Lower leg skin (tissue), 4 donors: Measurements from ENCODE around the gene NLRP6. TPM values are rescaled to one million over a fixed set of nuclear protein-coding genes. Genes with fewer than 3 reads are reported as not detected.

ENCODE experiments used
- DNase-seq, 2 donors: peaks; one replicate each; pipeline ENCODE4 v3.0.0-alpha.2; 2019; ENCODE audit warnings: low spot score in 2 of 2
- H3K4me3 ChIP-seq: fragments of 200-600 bp; sonication (generic); 2 replicates; pipeline ENCODE4 v1.5.1; 2017; ENCODE audit warnings: mild to moderate bottlenecking, low read depth; ENCODE audit not compliant: poor library complexity, severe bottlenecking
- CTCF ChIP-seq, 3 donors: fragments of 450-650 bp; IDR thresholded peaks; one replicate each; pipeline ENCODE4 v1.5.1; 2016; ENCODE audit warnings: antibody characterized with exemption in 3 of 3, mild to moderate bottlenecking in 3 of 3, moderate library complexity in 2 of 3
- POLR2A ChIP-seq, 2 donors: fragments of 450-650 bp; IDR thresholded peaks; one replicate each; pipeline ENCODE4 v1.6.1; 2016 to 2017; ENCODE audit warnings: antibody characterized with exemption in 2 of 2, mild to moderate bottlenecking in 1 of 2, moderate library complexity in 1 of 2
- WGBS, 2 donors: methylation state at CpG; one replicate each; pipeline ENCODE4 v1.1.5; 2018; 5-methylcytosine and 5-hydroxymethylcytosine counted together
- intact Hi-C: fragments of 100-400 bp; cut with DNase I; formaldehyde crosslinking; loops from one replicate; pipeline ENCODE4 v1.15.0; 2023; ENCODE audit warnings: low total_unique reads
- total RNA-seq, 4 donors: library from RNA; depleted of rRNA; stranded (reverse); fragments of >200 nt; gene quantifications; one replicate each; pipeline ENCODE4 v1.1.0, GENCODE V29; 2016

The NLRP6 gene
- total RNA-seq, 4 donors from 2014 or later = 0.25 to 0.32 (median 0.27) TPM; not detected in 1

- intact Hi-C loops = no loop called here
- no peak for TF ChIP-seq CTCF (IDR thresholded peaks at IDR 0.05)
- no peak for TF ChIP-seq POLR2A (IDR thresholded peaks at IDR 0.05)
- 86 to 89% methylated on average over 22 of the region's 22 CpGs for WGBS, 2 donors
- H3K4me3 ChIP-seq = no peak overlapping the region
- peak in 1 of 2 donors; percentile 72 for DNase-seq
Observed at GRCh38 chr11:272195-272930, 5.8 kb upstream of the NLRP6 start.

DNA sequence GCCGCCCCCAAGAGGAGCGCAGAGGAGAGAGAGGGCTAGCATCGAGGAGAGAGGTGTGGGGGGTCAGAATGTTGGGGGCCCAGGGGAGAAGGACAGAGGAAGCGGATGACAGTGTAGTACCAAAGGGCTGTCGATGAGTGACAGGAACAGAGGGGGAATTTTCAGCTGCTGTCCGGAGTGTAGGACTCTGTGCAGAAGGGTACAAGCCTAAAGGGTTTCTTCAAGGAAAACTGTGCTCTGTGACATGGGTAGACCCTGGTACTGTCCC is 5.3 kb upstream of the NLRP6 start:
- no peak overlapping the region for H3K4me3 ChIP-seq
- WGBS, 2 donors = 86 to 92% methylated on average over 6 of the region's 6 CpGs
- DNase-seq = no peak
- intact Hi-C loops = no loop called here
- no peak for TF ChIP-seq POLR2A (IDR thresholded peaks at IDR 0.05)
- TF ChIP-seq CTCF (IDR thresholded peaks at IDR 0.05) = no peak

DNA sequence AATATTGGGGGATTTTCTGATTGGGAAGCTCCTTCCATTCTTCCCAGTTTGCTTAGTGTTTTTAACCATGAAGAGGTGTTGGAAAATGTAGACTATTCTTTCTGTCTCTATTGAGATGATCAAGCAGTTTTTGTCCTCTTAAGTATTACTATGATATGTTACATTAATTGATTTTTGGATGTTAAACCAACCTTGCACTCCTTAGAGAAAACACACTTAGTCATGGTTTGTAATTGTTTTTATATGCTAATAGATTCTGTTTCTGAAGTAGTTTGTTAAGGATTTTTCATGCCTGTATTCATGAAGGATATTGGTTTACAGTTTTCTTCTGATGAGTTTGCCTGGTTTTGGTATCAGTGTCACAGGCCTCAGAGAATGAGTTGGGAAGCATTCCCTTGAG is 2.0 kb upstream of the NLRP6 start:
- H3K4me3 ChIP-seq = no peak overlapping the region
- no peak for DNase-seq
- intact Hi-C loops = no loop called here
- no peak for TF ChIP-seq CTCF (IDR thresholded peaks at IDR 0.05)
- TF ChIP-seq POLR2A (IDR thresholded peaks at IDR 0.05) = no peak

DNA sequence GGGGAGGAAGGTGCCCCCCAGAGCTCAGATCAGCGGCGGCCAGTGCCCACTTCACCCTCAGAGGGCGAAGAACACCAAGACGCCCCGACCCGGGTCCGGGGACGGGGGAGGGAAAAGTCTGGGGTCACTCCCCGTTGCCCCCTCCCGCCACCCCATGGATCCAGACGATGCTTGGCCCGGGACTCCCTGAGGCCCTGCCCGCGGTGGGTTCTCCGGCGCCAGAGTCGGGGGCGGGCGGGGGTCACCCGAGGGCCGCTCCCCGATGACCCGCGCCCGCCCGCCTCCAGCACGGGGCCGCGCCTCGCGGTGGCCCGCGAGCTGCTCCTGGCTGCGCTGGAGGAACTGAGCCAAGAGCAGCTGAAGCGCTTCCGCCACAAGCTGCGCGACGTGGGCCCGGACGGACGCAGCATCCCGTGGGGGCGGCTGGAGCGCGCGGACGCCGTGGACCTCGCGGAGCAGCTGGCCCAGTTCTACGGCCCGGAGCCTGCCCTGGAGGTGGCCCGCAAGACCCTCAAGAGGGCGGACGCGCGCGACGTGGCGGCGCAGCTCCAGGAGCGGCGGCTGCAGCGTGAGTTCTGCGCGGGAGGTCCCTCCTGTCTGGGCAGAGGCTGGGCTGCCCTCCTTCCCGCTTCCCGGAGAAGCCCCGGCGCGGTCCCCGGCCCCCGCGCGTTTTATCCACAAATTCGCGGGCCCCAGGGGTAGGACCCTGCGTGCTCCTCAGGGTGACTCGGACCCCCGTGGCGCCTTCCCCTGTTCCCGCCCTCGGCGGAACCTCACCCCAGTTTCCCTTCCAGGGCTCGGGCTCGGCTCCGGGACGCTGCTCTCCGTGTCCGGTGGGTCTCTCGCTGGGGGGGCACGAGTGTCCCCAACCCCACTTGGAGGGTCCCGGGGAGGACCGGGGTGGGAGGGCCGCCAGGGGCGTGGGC is 1.1 kb downstream of the NLRP6 start:
- no peak overlapping the region for H3K4me3 ChIP-seq
- intact Hi-C loops = no loop called here
- 13 to 35% methylated on average over 7 to 92 of the region's 97 CpGs for WGBS, 2 donors
- peak in 1 of 2 donors; percentile 85 for DNase-seq
- TF ChIP-seq CTCF (IDR thresholded peaks at IDR 0.05) (no peak), POLR2A (IDR thresholded peaks at IDR 0.05) (no peak)

DNA sequence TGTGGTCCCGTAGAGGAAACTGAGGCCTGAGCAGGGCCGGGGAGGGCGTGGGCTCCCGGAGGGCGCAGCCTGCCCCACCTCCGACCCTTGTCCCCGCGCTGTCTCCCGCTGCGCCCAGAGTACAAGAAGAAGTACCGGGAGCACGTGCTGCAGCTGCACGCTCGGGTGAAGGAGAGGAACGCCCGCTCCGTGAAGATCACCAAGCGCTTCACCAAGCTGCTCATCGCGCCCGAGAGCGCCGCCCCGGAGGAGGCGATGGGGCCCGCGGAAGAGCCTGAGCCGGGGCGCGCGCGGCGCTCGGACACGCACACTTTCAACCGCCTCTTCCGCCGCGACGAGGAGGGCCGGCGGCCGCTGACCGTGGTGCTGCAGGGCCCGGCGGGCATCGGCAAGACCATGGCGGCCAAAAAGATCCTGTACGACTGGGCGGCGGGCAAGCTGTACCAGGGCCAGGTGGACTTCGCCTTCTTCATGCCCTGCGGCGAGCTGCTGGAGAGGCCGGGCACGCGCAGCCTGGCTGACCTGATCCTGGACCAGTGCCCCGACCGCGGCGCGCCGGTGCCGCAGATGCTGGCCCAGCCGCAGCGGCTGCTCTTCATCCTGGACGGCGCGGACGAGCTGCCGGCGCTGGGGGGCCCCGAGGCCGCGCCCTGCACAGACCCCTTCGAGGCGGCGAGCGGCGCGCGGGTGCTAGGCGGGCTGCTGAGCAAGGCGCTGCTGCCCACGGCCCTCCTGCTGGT is 1.9 kb downstream of the NLRP6 start:
- no peak for TF ChIP-seq CTCF (IDR thresholded peaks at IDR 0.05)
- no peak for TF ChIP-seq POLR2A (IDR thresholded peaks at IDR 0.05)
- intact Hi-C loops = no loop called here
- H3K4me3 ChIP-seq = no peak overlapping the region
- 1% methylated on average over 39 to 43 of the region's 85 CpGs for WGBS, 2 donors
- peak in 1 of 2 donors; percentile 84 for DNase-seq
